Measurements from ENCODE around the gene PHLPP2. TPM values are rescaled to one million over a fixed set of nuclear protein-coding genes. Genes with fewer than 3 reads are reported as not detected.

Gene PHLPP2, protein sequence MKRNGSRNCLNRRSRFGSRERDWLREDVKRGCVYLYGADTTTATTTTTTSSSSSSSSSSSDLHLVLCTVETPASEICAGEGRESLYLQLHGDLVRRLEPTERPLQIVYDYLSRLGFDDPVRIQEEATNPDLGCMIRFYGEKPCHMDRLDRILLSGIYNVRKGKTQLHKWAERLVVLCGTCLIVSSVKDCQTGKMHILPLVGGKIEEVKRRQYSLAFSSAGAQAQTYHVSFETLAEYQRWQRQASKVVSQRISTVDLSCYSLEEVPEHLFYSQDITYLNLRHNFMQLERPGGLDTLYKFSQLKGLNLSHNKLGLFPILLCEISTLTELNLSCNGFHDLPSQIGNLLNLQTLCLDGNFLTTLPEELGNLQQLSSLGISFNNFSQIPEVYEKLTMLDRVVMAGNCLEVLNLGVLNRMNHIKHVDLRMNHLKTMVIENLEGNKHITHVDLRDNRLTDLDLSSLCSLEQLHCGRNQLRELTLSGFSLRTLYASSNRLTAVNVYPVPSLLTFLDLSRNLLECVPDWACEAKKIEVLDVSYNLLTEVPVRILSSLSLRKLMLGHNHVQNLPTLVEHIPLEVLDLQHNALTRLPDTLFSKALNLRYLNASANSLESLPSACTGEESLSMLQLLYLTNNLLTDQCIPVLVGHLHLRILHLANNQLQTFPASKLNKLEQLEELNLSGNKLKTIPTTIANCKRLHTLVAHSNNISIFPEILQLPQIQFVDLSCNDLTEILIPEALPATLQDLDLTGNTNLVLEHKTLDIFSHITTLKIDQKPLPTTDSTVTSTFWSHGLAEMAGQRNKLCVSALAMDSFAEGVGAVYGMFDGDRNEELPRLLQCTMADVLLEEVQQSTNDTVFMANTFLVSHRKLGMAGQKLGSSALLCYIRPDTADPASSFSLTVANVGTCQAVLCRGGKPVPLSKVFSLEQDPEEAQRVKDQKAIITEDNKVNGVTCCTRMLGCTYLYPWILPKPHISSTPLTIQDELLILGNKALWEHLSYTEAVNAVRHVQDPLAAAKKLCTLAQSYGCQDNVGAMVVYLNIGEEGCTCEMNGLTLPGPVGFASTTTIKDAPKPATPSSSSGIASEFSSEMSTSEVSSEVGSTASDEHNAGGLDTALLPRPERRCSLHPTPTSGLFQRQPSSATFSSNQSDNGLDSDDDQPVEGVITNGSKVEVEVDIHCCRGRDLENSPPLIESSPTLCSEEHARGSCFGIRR (N-terminal part only)
- total RNA-seq (2014; rRNA removed; shearing (Covaris generic); ENCODE audit: low replicate concordance), result 10.9 and 14.8 TPM in 2 replicates

- Histone ChIP-seq H3K9me2 (replicated peaks; ENCODE audit: insufficient read depth, low read length) (no peaks in the 10 kb centered on the region), H3K27me3 (ENCODE audit: low read length) (no peaks in the 10 kb centered on the region), H3K9me3 (ENCODE audit: low read length) (no peaks in the 10 kb centered on the region), H2AFZ (ENCODE audit: low read length) (peak within 1 kb of the TSS; percentile 87), H3K4me3 (ENCODE audit: low read length) (peak within 1 kb of the TSS; percentile 98), H3K4me1 (ENCODE audit: low read length) (peaks cover 39% of the 10 kb centered on the region), H3K9ac (ENCODE audit: low read length) (peak within 1 kb of the TSS; percentile 88), H3K4me2 (ENCODE audit: low read depth, low read length, poor library complexity, severe bottlenecking) (peak within 1 kb of the TSS; percentile 88), H3K79me2 (ENCODE audit: low read length) (peaks cover 35% of the 10 kb centered on the region), H4K20me1 (ENCODE audit: insufficient read depth, low read depth, low read length) (no peaks in the 10 kb centered on the region), H3K27ac (ENCODE audit: low read length) (no peak within 1 kb of the TSS), H3K36me3 (ENCODE audit: insufficient read depth, low read length) (peaks cover 4% of the 10 kb centered on the region; the same call in 1 of the 2 replicates)
- DNase-seq, result no peak
Observed at GRCh38 chr16:71724320-71724751, at the start of gene PHLPP2. PHLPP2 (minus strand) TSS chr16:71724701; CDS start chr16:71714795, 9,906 bp downstream.

DNA sequence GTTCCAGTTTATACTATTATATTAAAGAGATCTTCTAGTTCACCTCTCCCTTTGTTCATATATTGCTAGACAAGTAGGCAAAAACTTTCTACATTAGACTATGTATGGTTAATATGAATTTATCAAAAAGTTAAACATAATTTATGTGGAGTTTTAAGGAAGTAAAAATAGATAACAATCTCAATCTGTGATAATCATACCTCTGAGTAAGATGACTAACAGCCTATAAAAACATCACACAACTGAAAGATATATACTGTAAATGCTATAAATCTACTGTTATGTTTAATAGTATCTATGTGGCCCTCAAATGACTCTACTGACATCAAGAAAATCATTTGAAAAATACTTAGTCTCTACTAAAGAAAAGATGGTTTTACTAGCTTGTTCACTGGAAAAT lies 47.1 kb upstream of the PHLPP2 start:
- no peaks in the 10 kb centered on the region for H3K9me2 ChIP-seq (replicated peaks; ENCODE audit: insufficient read depth, low read length)
- no peak overlapping the region for H2AFZ ChIP-seq (ENCODE audit: low read length)
- H4K20me1 ChIP-seq (ENCODE audit: insufficient read depth, low read depth, low read length), result no peaks in the 10 kb centered on the region
- no peaks in the 10 kb centered on the region for H3K27me3 ChIP-seq (ENCODE audit: low read length)
- no peak overlapping the region for H3K9ac ChIP-seq (ENCODE audit: low read length)
- H3K4me2 ChIP-seq (ENCODE audit: low read depth, low read length, poor library complexity, severe bottlenecking), result no peak overlapping the region
- peaks cover 63% of the 10 kb centered on the region for H3K36me3 ChIP-seq (ENCODE audit: insufficient read depth, low read length)
- no peak for DNase-seq
- no peak overlapping the region for H3K27ac ChIP-seq (ENCODE audit: low read length)
- H3K9me3 ChIP-seq (ENCODE audit: low read length), result no peaks in the 10 kb centered on the region
- peaks cover 24% of the 10 kb centered on the region for H3K79me2 ChIP-seq (ENCODE audit: low read length)
- no peaks in the 10 kb centered on the region for H3K4me1 ChIP-seq (ENCODE audit: low read length)
- H3K4me3 ChIP-seq (ENCODE audit: low read length), result no peak overlapping the region

GRCh38 chr16:71769222-71769621 lies 44.7 kb upstream of the PHLPP2 start:
- Histone ChIP-seq H3K79me2 (ENCODE audit: low read length) (peaks cover 15% of the 10 kb centered on the region), H3K36me3 (ENCODE audit: insufficient read depth, low read length) (peaks cover 50% of the 10 kb centered on the region), H3K9me3 (ENCODE audit: low read length) (no peaks in the 10 kb centered on the region), H3K4me3 (ENCODE audit: low read length) (no peak overlapping the region), H3K27me3 (ENCODE audit: low read length) (no peaks in the 10 kb centered on the region), H4K20me1 (ENCODE audit: insufficient read depth, low read depth, low read length) (no peaks in the 10 kb centered on the region), H3K4me2 (ENCODE audit: low read depth, low read length, poor library complexity, severe bottlenecking) (no peak overlapping the region), H3K9ac (ENCODE audit: low read length) (no peak overlapping the region), H3K4me1 (ENCODE audit: low read length) (peaks cover 4% of the 10 kb centered on the region; the same call in 1 of the 2 replicates), H2AFZ (ENCODE audit: low read length) (no peak overlapping the region), H3K27ac (ENCODE audit: low read length) (no peak overlapping the region), H3K9me2 (replicated peaks; ENCODE audit: insufficient read depth, low read length) (no peaks in the 10 kb centered on the region)
- DNase-seq, result no peak

- no peaks in the 10 kb centered on the region for H4K20me1 ChIP-seq (ENCODE audit: insufficient read depth, low read depth, low read length)
- H3K4me2 ChIP-seq (ENCODE audit: low read depth, low read length, poor library complexity, severe bottlenecking), result no peak overlapping the region
- H3K9me2 ChIP-seq (replicated peaks; ENCODE audit: insufficient read depth, low read length), result no peaks in the 10 kb centered on the region
- H3K9me3 ChIP-seq (ENCODE audit: low read length), result no peaks in the 10 kb centered on the region
- no peak overlapping the region for H3K4me3 ChIP-seq (ENCODE audit: low read length)
- no peaks in the 10 kb centered on the region for H3K27me3 ChIP-seq (ENCODE audit: low read length)
- no peak for DNase-seq
- H2AFZ ChIP-seq (ENCODE audit: low read length), result no peak overlapping the region
- H3K79me2 ChIP-seq (ENCODE audit: low read length), result peaks cover 20% of the 10 kb centered on the region
- no peak overlapping the region for H3K27ac ChIP-seq (ENCODE audit: low read length)
- peaks cover 4% of the 10 kb centered on the region; the same call in 1 of the 2 replicates for H3K4me1 ChIP-seq (ENCODE audit: low read length)
- no peak overlapping the region for H3K9ac ChIP-seq (ENCODE audit: low read length)
- peaks cover 47% of the 10 kb centered on the region for H3K36me3 ChIP-seq (ENCODE audit: insufficient read depth, low read length)
Observed at GRCh38 chr16:71767060-71767900, 42.8 kb upstream of the PHLPP2 start.

DNA sequence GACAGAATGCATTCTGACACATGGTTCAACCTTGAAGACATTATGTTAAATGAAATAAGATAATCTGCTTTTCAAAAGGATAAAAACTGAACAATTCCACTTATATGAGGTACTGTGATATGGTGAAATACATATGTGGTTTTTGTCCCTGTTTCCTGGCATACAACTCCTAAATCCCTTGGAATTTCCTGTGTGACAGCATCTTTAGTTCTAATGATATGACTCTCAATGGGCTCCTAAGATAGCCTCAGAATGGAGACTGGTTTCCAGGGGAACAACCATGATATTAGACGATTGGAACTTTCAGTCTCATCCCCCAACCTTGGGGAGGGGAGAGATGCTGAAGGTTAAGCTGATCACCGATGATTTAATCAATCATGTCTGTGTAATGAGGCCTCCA lies 37.7 kb upstream of the PHLPP2 start:
- H3K9me3 ChIP-seq (ENCODE audit: low read length), result no peaks in the 10 kb centered on the region

DNA sequence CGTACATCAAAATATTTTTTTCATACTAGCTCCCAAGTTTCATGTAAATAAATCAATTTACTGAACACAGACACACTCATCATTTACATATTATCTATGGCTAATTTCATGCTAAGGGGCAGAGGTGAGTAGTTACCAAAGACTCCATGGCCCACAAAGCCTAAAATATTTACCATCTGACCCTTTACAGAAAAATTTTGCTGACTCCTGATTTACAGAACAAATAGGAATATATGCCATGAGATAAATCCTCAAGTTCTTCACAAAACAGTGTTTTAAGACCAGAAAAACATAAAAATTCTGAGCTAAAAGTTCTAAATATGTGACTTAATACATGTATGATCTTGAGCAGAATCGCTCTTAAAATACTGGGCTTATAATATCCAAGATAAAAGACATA lies 36.6 kb upstream of the PHLPP2 start:
- Histone ChIP-seq H3K4me2 (ENCODE audit: low read depth, low read length, poor library complexity, severe bottlenecking) (no peak overlapping the region), H3K9ac (ENCODE audit: low read length) (no peak overlapping the region), H3K9me3 (ENCODE audit: low read length) (no peaks in the 10 kb centered on the region), H3K79me2 (ENCODE audit: low read length) (peaks cover 15% of the 10 kb centered on the region; the same call in 1 of the 2 replicates), H3K4me1 (ENCODE audit: low read length) (peaks cover 4% of the 10 kb centered on the region; the same call in 1 of the 2 replicates), H3K36me3 (ENCODE audit: insufficient read depth, low read length) (peaks cover 33% of the 10 kb centered on the region), H2AFZ (ENCODE audit: low read length) (no peak overlapping the region), H3K27me3 (ENCODE audit: low read length) (no peaks in the 10 kb centered on the region), H3K4me3 (ENCODE audit: low read length) (no peak overlapping the region), H3K27ac (ENCODE audit: low read length) (no peak overlapping the region), H3K9me2 (replicated peaks; ENCODE audit: insufficient read depth, low read length) (no peaks in the 10 kb centered on the region), H4K20me1 (ENCODE audit: insufficient read depth, low read depth, low read length) (no peaks in the 10 kb centered on the region)
- no peak for DNase-seq

More for the DNA sequence above, 37.7 kb upstream of the PHLPP2 start:
- no peak overlapping the region for H3K4me2 ChIP-seq (ENCODE audit: low read depth, low read length, poor library complexity, severe bottlenecking)
- H3K9me2 ChIP-seq (replicated peaks; ENCODE audit: insufficient read depth, low read length), result no peaks in the 10 kb centered on the region
- DNase-seq, result no peak
- H3K79me2 ChIP-seq (ENCODE audit: low read length), result peaks cover 18% of the 10 kb centered on the region
- no peak overlapping the region for H2AFZ ChIP-seq (ENCODE audit: low read length)
- H3K4me1 ChIP-seq (ENCODE audit: low read length), result peaks cover 4% of the 10 kb centered on the region; the same call in 1 of the 2 replicates
- H3K4me3 ChIP-seq (ENCODE audit: low read length), result no peak overlapping the region
- H3K27ac ChIP-seq (ENCODE audit: low read length), result no peak overlapping the region
- no peaks in the 10 kb centered on the region for H4K20me1 ChIP-seq (ENCODE audit: insufficient read depth, low read depth, low read length)
- H3K27me3 ChIP-seq (ENCODE audit: low read length), result no peaks in the 10 kb centered on the region
- H3K36me3 ChIP-seq (ENCODE audit: insufficient read depth, low read length), result peaks cover 35% of the 10 kb centered on the region
- no peak overlapping the region for H3K9ac ChIP-seq (ENCODE audit: low read length)

DNA sequence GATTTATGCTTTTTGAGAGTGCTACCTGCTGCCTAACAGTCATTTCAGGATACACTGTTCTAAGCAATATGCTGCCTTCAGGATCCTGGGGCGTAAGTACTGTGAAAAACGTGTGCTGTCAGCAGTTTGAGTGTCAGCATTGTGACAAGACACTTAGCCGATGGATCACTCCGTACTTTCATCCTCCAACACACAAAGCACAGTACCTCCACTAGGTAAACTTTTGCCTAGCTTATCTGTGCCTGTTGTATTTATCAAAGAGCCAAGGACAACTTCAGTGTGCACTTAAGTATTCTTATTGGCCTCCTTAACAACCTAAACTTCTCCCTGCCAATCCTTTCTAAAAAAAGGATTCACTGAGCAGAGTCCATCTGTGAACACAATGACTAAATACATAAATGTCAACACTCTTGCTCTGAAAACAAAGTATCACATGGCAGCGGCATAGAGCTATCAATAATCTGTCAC lies 33.8 kb upstream of the PHLPP2 start:
- Histone ChIP-seq H3K79me2 (ENCODE audit: low read length) (0 out of 2 replicates have a peak, but pooled peaks cover 5% of the 10 kb centered on the region), H3K9ac (ENCODE audit: low read length) (no peak overlapping the region), H3K27ac (ENCODE audit: low read length) (no peak overlapping the region), H4K20me1 (ENCODE audit: insufficient read depth, low read depth, low read length) (no peaks in the 10 kb centered on the region), H3K4me3 (ENCODE audit: low read length) (no peak overlapping the region), H3K4me1 (ENCODE audit: low read length) (peaks cover 3% of the 10 kb centered on the region), H2AFZ (ENCODE audit: low read length) (no peak overlapping the region), H3K27me3 (ENCODE audit: low read length) (no peaks in the 10 kb centered on the region), H3K9me2 (replicated peaks; ENCODE audit: insufficient read depth, low read length) (no peaks in the 10 kb centered on the region), H3K36me3 (ENCODE audit: insufficient read depth, low read length) (peaks cover 37% of the 10 kb centered on the region; the same call in 1 of the 2 replicates), H3K4me2 (ENCODE audit: low read depth, low read length, poor library complexity, severe bottlenecking) (no peak overlapping the region), H3K9me3 (ENCODE audit: low read length) (no peaks in the 10 kb centered on the region)
- no peak for DNase-seq
